ENCODE results near the gene IL1RL1. TPM values are rescaled to one million over a fixed set of nuclear protein-coding genes. Genes with fewer than 3 reads are reported as not detected.

Gene IL1RL1
- polyA plus RNA-seq, 2 of the 4 experiments (the other 2 are of a cell fraction): 0.04 to 0.84 TPM

- Histone ChIP-seq H3K9me3 (no peaks in the 10 kb centered on the region), H3K27ac (no peak overlapping the region), H3K4me3 (no peak overlapping the region), H3K4me2 (no peak overlapping the region), H3K4me1 (no peaks in the 10 kb centered on the region)
- CTCF ChIA-PET: no interaction called here
- ATAC-seq (no peak), FAIRE-seq (no peak), DNase-seq (ENCODE audit: low read depth in 1 of 2, low spot score in 1 of 2) (no peak)
- TF ChIP-seq RCOR1 (IDR thresholded peaks at IDR 0.05; ENCODE audit: low read depth, low read length) (no peak), RARB (CRISPR knock-in tag; IDR thresholded peaks at IDR 0.05) (no peak), MAX (IDR thresholded peaks at IDR 0.05) (no peak), MAFK (IDR thresholded peaks at IDR 0.05; ENCODE audit: partially characterized antibody) (peak; percentile 90), RFX5 (IDR thresholded peaks at IDR 0.05) (no peak), POLR2AphosphoS2 (conservative IDR thresholded peaks at IDR 0.05; ENCODE audit: low read length) (no peak), POLR2A (IDR thresholded peaks at IDR 0.05; ENCODE audit: low read length) (no peak)
- POLR2A ChIA-PET: no interaction called here
- WGBS (ENCODE audit: missing lambda C conversion rate): 50% methylated on average over 7 of the region's 7 CpGs
Measured at GRCh38 chr2:102346381-102347130, 35.2 kb downstream of the IL1RL1 start.

DNA sequence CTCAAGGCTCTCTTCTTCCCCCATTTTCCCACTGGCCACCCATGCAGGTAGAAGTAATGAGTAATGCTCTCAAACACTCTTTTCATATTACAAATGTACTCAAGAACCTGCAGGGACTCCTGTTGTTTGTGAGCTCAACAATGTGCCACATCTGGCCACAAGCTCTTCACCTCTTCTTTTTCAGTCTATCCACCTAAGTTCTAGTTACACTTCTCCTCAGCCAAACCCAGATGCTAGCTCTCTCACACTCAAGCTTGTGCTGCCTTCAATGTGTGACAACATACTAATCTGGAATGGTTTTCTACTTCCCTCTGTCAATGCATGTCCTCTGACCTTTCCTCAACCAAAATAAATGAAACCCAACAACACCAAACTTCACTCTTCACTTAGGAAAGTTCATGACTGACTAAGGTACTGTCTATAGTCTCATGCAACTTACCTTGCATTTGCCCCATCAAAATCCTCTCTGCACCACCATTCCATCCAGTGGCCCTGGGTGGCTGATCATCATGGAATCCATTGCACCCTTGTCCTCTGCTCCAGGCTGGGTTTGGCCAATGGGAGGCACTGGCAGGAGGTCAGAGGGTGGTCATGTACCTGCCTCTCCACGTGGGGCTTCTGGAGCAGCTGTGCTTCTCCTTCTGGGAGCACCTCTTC, 38.9 kb downstream of the IL1RL1 start:
- POLR2A ChIA-PET: no interaction called here
- no peak for FAIRE-seq

DNA sequence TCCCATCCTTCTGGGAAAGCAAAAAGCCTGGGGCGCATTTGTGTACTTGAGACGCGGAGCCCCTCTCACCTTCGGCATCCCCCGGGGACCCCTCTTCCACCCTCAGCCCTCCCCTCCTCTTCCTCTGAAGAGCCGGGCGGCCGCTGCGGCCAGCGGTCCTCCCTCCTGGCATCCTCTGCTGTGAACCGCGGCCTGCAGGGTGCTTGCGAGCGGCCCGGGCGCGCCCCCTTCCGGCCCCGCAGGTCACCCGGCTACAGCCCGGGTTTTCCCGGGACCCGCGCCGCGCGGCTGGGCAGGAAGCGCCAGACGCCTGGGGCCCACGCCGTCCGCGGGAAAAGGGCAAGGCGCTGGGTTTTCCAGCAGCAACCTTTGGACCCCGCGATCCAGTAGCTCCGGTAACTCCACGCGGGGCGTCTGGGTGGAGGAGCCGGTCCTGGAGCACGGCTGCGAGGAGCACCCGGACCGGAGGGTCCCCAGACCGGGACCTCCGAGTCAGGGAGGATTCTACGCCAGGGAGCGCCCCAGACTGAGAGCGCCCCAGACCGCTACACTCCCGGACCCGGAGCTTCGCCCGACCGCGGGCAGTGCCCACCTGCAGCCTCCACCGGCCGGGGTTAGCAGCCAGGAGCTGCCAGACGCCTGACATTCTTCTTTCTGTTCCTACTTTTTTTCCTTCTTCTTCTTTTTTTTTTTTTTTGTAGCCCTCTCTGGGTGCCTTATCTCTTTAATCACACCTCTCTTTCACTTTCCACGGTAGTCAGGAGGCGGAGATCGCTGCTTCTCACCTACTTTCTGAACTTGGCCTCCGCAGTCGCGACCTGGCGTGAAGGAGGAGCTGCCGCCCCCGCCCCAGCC, 44.4 kb downstream of the IL1RL1 start, which contains the start of gene IL18R1:
IL18R1 (plus strand) TSS at position 271 of the 855 bp plus-strand sequence. CDS start 6,865 bp downstream, outside the sequence.
- 3% methylated on average over 37 of the region's 69 CpGs for WGBS (ENCODE audit: missing lambda C conversion rate)
- Histone ChIP-seq H3K4me3 (peak within 1 kb of the TSS; percentile 57), H3K4me1 (no peaks in the 10 kb centered on the region), H3K27ac (peak within 1 kb of the TSS; percentile 76 to 94), H3K9me3 (no peaks in the 10 kb centered on the region), H3K4me2 (peak within 1 kb of the TSS; percentile 86)
- DNase-seq (ENCODE audit: low read depth in 1 of 2, low spot score in 1 of 2): peak; percentile 58 to 73
- POLR2A ChIA-PET: interaction anchor here (0.7 kb wide), 2 partner anchors 174 to 608 kb away, joined by 5 to 7 read pairs; no protein-coding TSS in a partner anchor
- peak; percentile 100 for ATAC-seq
- no peak for FAIRE-seq
- CTCF ChIA-PET: interaction anchor here (0.6 to 1.5 kb wide), 27 partner anchors 11 to 1055 kb away, joined by 3 to 11 read pairs (median 4); partner anchors contain the start of gene IL1R1
- TF ChIP-seq, protein P1, sequence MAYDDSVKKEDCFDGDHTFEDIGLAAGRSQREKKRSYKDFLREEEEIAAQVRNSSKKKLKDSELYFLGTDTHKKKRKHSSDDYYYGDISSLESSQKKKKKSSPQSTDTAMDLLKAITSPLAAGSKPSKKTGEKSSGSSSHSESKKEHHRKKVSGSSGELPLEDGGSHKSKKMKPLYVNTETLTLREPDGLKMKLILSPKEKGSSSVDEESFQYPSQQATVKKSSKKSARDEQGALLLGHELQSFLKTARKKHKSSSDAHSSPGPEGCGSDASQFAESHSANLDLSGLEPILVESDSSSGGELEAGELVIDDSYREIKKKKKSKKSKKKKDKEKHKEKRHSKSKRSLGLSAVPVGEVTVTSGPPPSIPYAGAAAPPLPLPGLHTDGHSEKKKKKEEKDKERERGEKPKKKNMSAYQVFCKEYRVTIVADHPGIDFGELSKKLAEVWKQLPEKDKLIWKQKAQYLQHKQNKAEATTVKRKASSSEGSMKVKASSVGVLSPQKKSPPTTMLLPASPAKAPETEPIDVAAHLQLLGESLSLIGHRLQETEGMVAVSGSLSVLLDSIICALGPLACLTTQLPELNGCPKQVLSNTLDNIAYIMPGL (CRISPR knock-in tag; IDR thresholded peaks at IDR 0.05; ENCODE audit: borderline replicate concordance): peak; percentile 93
- TF ChIP-seq CTCF (IDR thresholded peaks at IDR 0.05) (peak; percentile 86), RFX5 (IDR thresholded peaks at IDR 0.05) (0 out of 2 replicates have a peak, but pooled peaks have one; percentile 23), HEYL (CRISPR knock-in tag; IDR thresholded peaks at IDR 0.05) (no peak), HOXB13 (CRISPR knock-in tag; IDR thresholded peaks at IDR 0.05; ENCODE audit: low read depth) (no peak), JUN (IDR thresholded peaks at IDR 0.05) (no peak), SMC3 (IDR thresholded peaks at IDR 0.05) (peak; percentile 85), CHD4 (IDR thresholded peaks at IDR 0.05; ENCODE audit: borderline replicate concordance) (no peak), RARB (CRISPR knock-in tag; IDR thresholded peaks at IDR 0.05) (no peak), ZNF302 (CRISPR knock-in tag; IDR thresholded peaks at IDR 0.05) (no peak), POLR2A (IDR thresholded peaks at IDR 0.05; ENCODE audit: low read length) (no peak), JUNB (IDR thresholded peaks at IDR 0.05) (no peak), NPAS2 (CRISPR knock-in tag; IDR thresholded peaks at IDR 0.05; ENCODE audit: borderline replicate concordance) (no peak), FOSB (CRISPR knock-in tag; IDR thresholded peaks at IDR 0.05) (no peak), HES2 (IDR thresholded peaks at IDR 0.05) (no peak), ATOH8 (CRISPR knock-in tag; IDR thresholded peaks at IDR 0.05; ENCODE audit: low read depth) (no peak), HOXB5 (CRISPR knock-in tag; IDR thresholded peaks at IDR 0.05) (no peak)

More for the DNA sequence above, 38.9 kb downstream of the IL1RL1 start:
- H3K9me3 ChIP-seq: no peaks in the 10 kb centered on the region
- ATAC-seq: no peak
- CTCF ChIA-PET: interaction anchor here (0.8 to 0.9 kb wide), 2 partner anchors 24 to 98 kb away, joined by 3 read pairs; no protein-coding TSS in a partner anchor
- H3K4me3 ChIP-seq: no peak overlapping the region
- no peak overlapping the region for H3K27ac ChIP-seq
- H3K4me2 ChIP-seq: no peak overlapping the region
- WGBS (ENCODE audit: missing lambda C conversion rate): 0% methylated on average over 1 of the region's 1 CpG
- H3K4me1 ChIP-seq: no peaks in the 10 kb centered on the region
- DNase-seq (ENCODE audit: low read depth in 1 of 2, low spot score in 1 of 2): no peak
- TF ChIP-seq CBX8 (IDR thresholded peaks at IDR 0.05) (no peak), POLR2A (IDR thresholded peaks at IDR 0.05; ENCODE audit: low read length) (no peak), POLR2AphosphoS2 (conservative IDR thresholded peaks at IDR 0.05; ENCODE audit: low read length) (no peak), FOXS1 (CRISPR knock-in tag; IDR thresholded peaks at IDR 0.05) (no peak), TP53 (CRISPR knock-in tag; IDR thresholded peaks at IDR 0.05) (no peak), EHMT2 (IDR thresholded peaks at IDR 0.05; ENCODE audit: low read depth) (no peak), RCOR1 (IDR thresholded peaks at IDR 0.05; ENCODE audit: low read depth, low read length) (no peak), CHD4 (IDR thresholded peaks at IDR 0.05; ENCODE audit: borderline replicate concordance) (no peak)
- TF ChIP-seq, protein P2, sequence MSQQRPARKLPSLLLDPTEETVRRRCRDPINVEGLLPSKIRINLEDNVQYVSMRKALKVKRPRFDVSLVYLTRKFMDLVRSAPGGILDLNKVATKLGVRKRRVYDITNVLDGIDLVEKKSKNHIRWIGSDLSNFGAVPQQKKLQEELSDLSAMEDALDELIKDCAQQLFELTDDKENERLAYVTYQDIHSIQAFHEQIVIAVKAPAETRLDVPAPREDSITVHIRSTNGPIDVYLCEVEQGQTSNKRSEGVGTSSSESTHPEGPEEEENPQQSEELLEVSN (IDR thresholded peaks at IDR 0.05; ENCODE audit: borderline replicate concordance, low read depth): no peak
